IPS-15b (cell line): ENCODE results near the gene DPP4.
A peak's percentile ranks its signal among the peaks of the same experiment; 100 is the strongest.

Source experiments
- H3K27me3 ChIP-seq: one replicate; pipeline ENCODE4 v1.6.1; 2013; ENCODE audit warnings: low read length; ENCODE audit not compliant: control insufficient read depth, insufficient read depth
- H3K36me3 ChIP-seq: one replicate; pipeline ENCODE4 v1.6.1; 2013; ENCODE audit warnings: low read length; ENCODE audit not compliant: control insufficient read depth, insufficient read depth
- H3K4me1 ChIP-seq: one replicate; pipeline ENCODE4 v1.6.1; 2013; ENCODE audit warnings: mild to moderate bottlenecking, low read length; ENCODE audit not compliant: control insufficient read depth, insufficient read depth
- H3K4me3 ChIP-seq: one replicate; pipeline ENCODE4 v1.5.1; 2013; ENCODE audit warnings: low read depth, low read length
- H3K9ac ChIP-seq: one replicate; pipeline ENCODE4 v1.6.1; 2013; ENCODE audit warnings: low read depth, mild to moderate bottlenecking, low read length
- H3K9me3 ChIP-seq: one replicate; pipeline ENCODE4 v1.6.1; 2013; ENCODE audit warnings: mild to moderate bottlenecking, low read length; ENCODE audit not compliant: control insufficient read depth, insufficient read depth

Gene DPP4

GRCh38 chr2:162073888-162074631 lies at the start of gene DPP4:
DPP4 (minus strand) TSS chr2:162074215; CDS start chr2:162073981, 234 bp downstream.
- H3K36me3 ChIP-seq: no peaks in the 10 kb centered on the region
- H3K9me3 ChIP-seq: peaks cover 3% of the 10 kb centered on the region
- H3K4me1 ChIP-seq: peaks cover 15% of the 10 kb centered on the region
- peak within 1 kb of the TSS; percentile 66 for H3K9ac ChIP-seq
- H3K27me3 ChIP-seq: peaks cover 28% of the 10 kb centered on the region
- H3K4me3 ChIP-seq: peak within 1 kb of the TSS; percentile 68

GRCh38 chr2:162118166-162119031 lies 44.4 kb upstream of the DPP4 start:
- H3K4me3 ChIP-seq: no peak overlapping the region
- H3K9me3 ChIP-seq: no peaks in the 10 kb centered on the region
- H3K27me3 ChIP-seq: no peaks in the 10 kb centered on the region
- H3K9ac ChIP-seq: no peak overlapping the region
- no peaks in the 10 kb centered on the region for H3K4me1 ChIP-seq
- no peaks in the 10 kb centered on the region for H3K36me3 ChIP-seq

- Histone ChIP-seq H3K9me3 (no peaks in the 10 kb centered on the region), H3K9ac (no peak overlapping the region), H3K27me3 (no peaks in the 10 kb centered on the region), H3K4me3 (no peak overlapping the region), H3K4me1 (no peaks in the 10 kb centered on the region), H3K36me3 (no peaks in the 10 kb centered on the region)
Observed at GRCh38 chr2:162116352-162116751, 42.3 kb upstream of the DPP4 start.

GRCh38 chr2:162115076-162115475 lies 41.1 kb upstream of the DPP4 start:
- H3K4me3 ChIP-seq: no peak overlapping the region
- H3K4me1 ChIP-seq: no peaks in the 10 kb centered on the region
- H3K36me3 ChIP-seq: no peaks in the 10 kb centered on the region
- no peaks in the 10 kb centered on the region for H3K9me3 ChIP-seq
- no peak overlapping the region for H3K9ac ChIP-seq
- no peaks in the 10 kb centered on the region for H3K27me3 ChIP-seq

- Histone ChIP-seq H3K4me1 (no peaks in the 10 kb centered on the region), H3K9me3 (no peaks in the 10 kb centered on the region), H3K27me3 (no peaks in the 10 kb centered on the region), H3K4me3 (no peak overlapping the region), H3K36me3 (no peaks in the 10 kb centered on the region), H3K9ac (no peak overlapping the region)
Observed at GRCh38 chr2:162114271-162114670, 40.3 kb upstream of the DPP4 start.

GRCh38 chr2:162113776-162114168 lies 39.8 kb upstream of the DPP4 start:
- H3K4me3 ChIP-seq: no peak overlapping the region
- no peaks in the 10 kb centered on the region for H3K9me3 ChIP-seq
- H3K27me3 ChIP-seq: no peaks in the 10 kb centered on the region
- H3K4me1 ChIP-seq: no peaks in the 10 kb centered on the region
- no peaks in the 10 kb centered on the region for H3K36me3 ChIP-seq
- H3K9ac ChIP-seq: no peak overlapping the region

- H3K9ac ChIP-seq: no peak overlapping the region
- no peaks in the 10 kb centered on the region for H3K36me3 ChIP-seq
- no peaks in the 10 kb centered on the region for H3K9me3 ChIP-seq
- no peaks in the 10 kb centered on the region for H3K4me1 ChIP-seq
- H3K27me3 ChIP-seq: no peaks in the 10 kb centered on the region
- no peak overlapping the region for H3K4me3 ChIP-seq
Observed at GRCh38 chr2:162113088-162113775, 39.2 kb upstream of the DPP4 start.

- Histone ChIP-seq H3K36me3 (no peaks in the 10 kb centered on the region), H3K9me3 (no peaks in the 10 kb centered on the region), H3K27me3 (no peaks in the 10 kb centered on the region), H3K4me1 (no peaks in the 10 kb centered on the region), H3K9ac (no peak overlapping the region), H3K4me3 (no peak overlapping the region)
Observed at GRCh38 chr2:162111958-162112850, 38.2 kb upstream of the DPP4 start.

- Histone ChIP-seq H3K9ac (no peak overlapping the region), H3K4me3 (no peak overlapping the region), H3K4me1 (no peaks in the 10 kb centered on the region), H3K9me3 (no peaks in the 10 kb centered on the region), H3K27me3 (no peaks in the 10 kb centered on the region), H3K36me3 (no peaks in the 10 kb centered on the region)
Observed at GRCh38 chr2:162107361-162107901, 33.4 kb upstream of the DPP4 start.

- Histone ChIP-seq H3K4me1 (no peaks in the 10 kb centered on the region), H3K9ac (no peak overlapping the region), H3K9me3 (no peaks in the 10 kb centered on the region), H3K36me3 (no peaks in the 10 kb centered on the region), H3K4me3 (no peak overlapping the region), H3K27me3 (no peaks in the 10 kb centered on the region)
Observed at GRCh38 chr2:162106746-162107145, 32.7 kb upstream of the DPP4 start.

GRCh38 chr2:162106146-162106551 lies 32.1 kb upstream of the DPP4 start:
- Histone ChIP-seq H3K27me3 (no peaks in the 10 kb centered on the region), H3K4me1 (no peaks in the 10 kb centered on the region), H3K36me3 (no peaks in the 10 kb centered on the region), H3K4me3 (no peak overlapping the region), H3K9ac (no peak overlapping the region), H3K9me3 (no peaks in the 10 kb centered on the region)
